ENCODE results near the gene CELSR1.

GRCh38 chr22:46369716-46370583, 167.5 kb downstream of the CELSR1 start:
- no peak for TF ChIP-seq CTCF (IDR thresholded peaks at IDR 0.05)
- TF ChIP-seq POLR2AphosphoS5 (IDR thresholded peaks at IDR 0.05; ENCODE audit: low read depth, low read length) = no peak
